Suppressor macrophage (primary cell): ENCODE measurements around the gene DMAP1.
A peak's percentile ranks its signal among the peaks of the same experiment; 100 is the strongest.

Source experiments
- DNase-seq, 4 experiments: peaks; one replicate each; pipeline ENCODE4 v3.0.0-alpha.2; 2020 to 2022

Gene DMAP1

DNA sequence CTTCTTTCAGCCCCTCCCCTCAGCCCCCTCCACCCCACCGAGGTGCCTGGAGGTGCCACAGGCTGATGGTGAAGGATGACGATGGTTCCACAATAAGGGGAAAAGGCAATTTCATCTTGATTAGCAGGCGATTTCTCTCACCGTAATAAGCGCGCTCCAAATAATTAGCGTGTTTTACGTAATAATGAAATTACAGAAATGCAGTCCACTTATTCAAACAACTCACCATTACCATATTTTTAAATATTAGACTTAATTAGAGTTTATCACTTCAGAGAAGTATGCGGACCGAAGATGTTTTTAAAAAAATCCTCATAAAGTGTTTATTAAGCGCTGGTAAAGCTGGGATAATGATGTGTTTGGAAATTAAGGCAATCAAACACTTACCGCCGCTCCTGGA, 14.9 kb downstream of the DMAP1 start:
- no peak for DNase-seq

DNA sequence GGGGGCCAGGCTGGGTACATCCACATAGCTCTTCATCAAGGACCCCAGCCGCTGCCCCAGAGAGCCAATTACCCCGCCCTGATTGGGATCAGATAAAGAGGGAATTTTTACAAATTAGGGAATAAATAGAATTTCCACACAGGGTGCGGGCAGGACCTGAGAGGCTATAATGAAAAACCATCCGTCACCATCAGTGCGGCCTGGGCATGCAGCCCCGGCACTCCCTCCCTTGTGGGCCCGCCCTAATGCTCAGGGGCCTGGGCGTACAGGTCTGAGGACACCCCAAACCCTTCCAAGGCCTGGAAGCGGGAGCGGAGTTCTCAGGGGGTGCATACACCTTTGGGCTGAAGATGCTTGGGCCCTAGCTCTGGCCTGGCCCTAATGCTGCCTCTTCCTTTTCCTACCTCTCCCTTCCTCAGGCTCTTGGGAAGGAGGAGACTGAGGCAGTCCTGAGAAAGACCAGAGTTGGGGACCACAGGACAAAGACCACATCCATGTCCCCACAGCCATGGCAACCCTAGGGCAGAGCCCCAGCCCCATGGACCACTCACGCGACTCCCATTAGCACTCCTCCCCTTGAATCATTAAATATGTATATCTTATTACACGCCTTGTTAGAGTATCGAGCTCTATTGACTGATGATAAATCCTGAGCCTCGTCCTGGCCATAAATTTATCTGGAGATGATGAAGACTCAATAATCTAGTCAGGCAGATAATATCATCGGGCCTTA, 16.3 kb downstream of the DMAP1 start:
- DNase-seq = no peak

DNA sequence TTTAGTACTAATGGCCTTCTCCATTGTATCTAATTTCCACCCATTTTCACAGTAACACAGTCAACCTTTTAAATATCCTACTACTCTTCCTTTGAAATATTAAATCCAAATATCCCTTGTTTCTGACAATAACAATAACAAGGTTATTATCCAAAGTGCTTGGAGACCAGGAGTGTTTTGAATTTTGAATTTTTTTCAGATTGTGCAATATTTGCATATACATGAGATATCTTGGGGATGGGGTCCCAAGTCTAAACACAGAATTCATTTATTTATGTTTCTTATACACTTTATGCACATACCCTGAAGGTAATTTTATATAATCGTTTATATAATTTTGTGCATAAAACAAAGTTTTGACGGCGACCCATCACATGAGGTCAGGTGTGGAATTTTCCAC, 17.5 kb downstream of the DMAP1 start:
- no peak for DNase-seq

DNA sequence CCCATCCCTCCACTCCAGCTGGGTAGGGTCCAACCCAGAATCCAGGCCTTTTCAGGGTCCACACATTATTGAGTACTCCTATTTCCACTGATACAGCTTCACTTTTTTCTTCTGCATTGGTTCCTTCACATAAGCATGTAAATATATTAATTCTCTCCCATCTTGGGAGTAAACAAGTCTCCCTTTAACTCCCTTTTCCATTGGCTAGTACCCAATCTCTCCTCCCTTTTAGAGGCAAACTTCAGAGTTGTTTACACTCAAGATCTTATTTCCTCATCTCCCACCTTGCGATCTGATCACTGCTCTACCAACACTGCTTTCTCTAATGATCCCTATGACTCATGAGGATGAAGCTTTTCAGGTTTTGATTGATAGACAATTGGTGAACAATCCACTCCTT, 20.3 kb downstream of the DMAP1 start:
- no peak for DNase-seq

DNA sequence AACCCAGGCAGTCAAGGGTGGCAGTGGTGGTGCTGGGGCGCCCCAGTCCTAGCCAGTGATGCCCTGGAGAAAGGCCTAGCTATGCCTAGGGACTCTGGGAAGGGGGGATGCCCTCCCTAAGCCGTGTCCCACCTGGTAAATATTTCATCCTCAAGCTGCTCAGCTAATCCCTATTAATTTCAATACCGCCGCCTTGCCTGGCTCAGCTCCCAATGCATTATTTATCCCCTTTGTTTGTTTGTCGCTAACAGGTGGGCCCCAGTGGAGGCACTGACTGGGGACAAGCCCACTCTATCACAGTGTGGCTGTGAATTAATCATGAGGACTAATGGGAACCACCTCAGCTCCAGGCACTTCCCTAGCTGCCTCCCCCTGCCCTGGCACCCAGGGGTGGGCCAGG, 22.5 kb downstream of the DMAP1 start:
- no peak for DNase-seq

DNA sequence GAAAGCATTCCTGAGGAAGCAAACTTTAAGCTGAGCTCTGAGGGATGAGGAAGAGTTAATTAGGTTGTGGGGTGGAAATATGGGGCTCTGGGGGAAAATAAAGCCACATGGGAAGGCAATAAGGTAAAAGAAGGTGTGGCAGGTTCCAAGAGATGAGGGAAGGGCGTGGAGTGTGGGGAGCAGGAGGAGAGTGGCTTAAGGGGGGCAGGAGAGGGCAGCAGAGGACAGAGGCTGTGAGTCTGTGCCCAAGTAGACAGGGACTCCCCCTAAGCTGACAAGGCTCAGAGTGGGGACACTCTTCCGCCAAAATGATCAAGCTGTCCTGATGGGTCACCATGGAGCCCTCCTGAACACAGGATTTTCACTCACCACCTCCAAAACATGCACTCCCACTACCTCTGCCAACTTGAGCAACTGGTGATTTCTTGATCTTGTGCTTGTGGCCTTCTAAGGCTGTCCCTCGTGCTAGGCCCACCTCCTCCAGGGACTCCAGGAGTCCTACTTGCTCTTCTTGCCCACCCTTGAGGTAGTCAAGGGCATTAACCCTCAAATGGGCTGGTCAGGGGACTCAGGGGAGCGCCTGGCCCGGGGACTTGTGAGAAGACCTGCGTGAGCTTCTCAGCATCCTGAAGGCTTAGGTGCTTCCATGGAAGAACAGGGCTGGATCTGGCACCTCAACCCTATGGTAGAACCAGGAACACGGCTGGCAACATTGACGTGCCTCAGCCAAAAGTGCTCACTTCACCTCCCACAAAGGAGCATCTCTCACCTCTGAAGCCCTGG, 23.4 kb downstream of the DMAP1 start:
- no peak for DNase-seq

DNA sequence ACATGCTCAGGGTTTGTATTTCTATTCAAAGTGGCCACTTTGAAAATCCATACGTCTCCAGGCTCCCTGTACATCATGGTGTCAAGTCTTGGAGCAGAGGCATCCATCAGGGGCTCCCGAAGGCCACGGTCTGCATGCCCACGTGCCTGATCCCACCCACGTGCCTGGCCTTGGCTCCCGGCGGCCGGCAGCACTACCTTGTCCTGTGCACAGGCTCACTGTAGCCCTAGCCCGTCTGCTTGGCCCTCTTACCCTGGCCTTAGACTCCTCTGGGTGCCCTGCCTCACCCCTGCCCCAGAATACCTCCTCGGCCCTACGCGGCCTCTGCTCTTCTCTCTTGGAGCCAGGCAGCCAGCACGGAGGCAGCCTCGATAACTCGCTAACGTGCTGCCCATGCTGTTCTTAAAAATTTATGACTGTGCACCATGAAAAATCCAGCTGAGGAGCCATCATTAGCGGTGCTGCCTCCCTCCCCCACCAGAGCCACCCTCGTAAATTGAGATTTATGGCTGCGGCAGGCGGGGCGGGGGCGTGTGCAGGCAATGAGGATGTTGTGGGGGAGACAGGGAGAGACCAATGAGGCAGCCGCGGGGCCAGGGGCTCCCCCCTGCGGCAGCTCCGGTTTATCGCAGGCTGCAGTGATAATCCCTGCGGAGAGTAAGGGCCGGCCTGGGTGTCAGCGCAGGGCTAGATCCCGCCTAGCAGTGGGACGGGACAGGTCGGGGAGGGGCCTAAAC, 24.6 kb downstream of the DMAP1 start:
- DNase-seq = peak; percentile 66 to 85 (median 72)

DNA sequence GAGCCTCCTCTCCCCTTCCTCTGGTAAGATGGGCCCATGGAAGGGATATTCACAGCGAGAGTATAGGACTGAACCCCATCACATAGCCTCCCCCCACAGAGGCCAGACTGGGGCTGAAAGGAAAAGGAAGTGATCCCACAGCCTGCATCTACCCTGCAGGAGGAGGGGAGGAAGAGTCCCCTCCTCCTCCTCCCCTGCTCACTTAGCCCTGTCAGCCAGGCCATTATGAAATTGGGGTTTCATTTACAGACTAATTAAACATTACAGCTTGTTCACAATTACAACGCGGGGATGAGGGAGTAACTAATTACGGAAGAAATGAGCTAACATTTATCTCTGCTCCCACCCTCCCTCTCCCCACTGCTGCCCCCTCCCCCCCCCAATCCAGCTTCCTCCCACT, 25.4 kb downstream of the DMAP1 start:
- DNase-seq = no peak

DNA sequence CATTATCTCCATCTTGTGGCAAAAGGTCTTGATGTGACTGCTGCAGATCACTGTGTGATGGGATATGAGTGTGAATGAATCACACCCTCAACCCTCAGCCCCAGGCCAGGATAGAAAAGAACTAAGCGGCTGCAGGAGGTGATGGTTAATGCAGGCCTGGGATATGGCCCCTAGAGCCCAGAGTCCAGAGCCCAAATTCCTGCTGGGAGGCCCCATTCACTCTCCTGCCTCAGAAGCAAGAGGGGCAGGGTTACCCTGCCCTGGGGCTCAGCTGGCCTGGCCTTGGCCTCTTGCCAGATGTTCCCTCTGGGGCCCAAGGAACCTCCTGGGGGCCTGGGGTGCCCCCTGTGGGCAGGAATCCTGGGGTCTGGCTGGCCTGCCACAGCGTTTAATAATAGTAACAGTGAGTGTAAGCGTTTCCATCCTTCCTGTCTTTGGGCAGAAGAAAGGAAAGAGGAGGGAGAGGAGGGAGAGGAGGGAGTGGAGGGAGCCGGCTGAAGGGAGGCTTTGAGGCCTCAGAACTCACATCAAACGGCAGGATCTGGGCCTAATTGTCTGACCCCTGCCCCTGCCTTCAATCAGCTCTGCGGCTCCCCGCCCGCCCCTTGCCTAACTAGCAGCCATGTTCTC, 26.2 kb downstream of the DMAP1 start:
- DNase-seq = no peak

DNA sequence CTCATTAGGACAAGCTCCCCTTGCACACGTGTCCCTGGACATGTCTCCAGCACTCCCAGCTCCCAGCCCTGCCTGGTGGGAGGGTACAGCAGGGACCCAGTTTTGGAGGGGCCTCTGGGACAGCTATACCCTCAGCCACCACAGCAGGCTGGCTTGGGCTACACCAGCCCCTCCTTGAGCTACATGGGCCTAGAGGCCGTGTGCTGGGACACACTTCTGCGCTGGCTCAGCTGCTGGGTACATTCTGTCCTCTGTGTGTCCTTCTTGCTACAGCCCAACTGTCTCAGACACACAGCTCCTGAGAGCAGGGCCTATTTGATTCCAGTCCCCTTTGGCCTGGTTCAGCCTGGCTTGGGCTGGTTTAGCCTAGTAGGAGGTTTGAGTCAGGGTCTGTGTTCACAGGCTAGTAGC, 26.7 kb downstream of the DMAP1 start:
- no peak for DNase-seq

DNA sequence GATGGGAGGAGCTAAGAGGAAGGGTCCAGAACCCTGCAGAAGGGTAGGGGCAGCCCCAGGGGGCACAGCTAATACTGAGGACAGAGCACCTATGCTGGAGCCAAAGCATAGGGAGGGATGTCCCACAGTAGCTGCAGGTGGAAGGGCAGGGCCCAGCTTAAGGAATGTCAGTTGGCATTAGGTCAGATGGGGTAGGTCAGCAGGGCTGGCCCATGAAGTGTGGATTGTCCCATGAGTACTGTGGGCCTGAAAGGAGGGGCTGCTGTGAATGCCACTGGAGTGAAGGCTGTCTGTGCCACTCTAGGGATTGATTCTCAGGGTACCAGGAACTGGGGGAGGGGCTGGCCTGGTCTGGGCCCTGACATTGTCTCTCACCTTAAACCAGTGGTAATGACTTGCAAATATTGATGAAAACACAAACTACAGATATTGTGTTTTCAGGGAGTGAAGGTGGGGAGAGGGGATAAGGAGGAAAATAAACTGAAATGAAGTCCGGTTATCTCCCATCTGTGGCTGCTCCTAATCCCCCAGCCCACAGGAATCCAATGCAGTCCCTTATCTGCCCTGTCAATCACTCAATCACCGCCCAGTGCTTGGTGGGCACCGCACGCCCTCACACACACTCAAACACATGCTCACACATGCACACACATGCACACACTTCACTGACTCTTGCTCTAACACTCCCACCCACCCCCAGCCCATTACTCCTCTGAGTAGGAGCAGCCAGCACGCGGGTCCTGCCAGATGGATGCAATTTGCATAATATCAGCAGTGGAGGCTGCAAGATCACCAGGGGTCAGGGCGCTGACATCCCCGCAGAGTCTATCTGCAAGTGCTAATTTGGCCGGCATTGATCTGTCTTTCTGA, 27.8 kb downstream of the DMAP1 start:
- no peak for DNase-seq

DNA sequence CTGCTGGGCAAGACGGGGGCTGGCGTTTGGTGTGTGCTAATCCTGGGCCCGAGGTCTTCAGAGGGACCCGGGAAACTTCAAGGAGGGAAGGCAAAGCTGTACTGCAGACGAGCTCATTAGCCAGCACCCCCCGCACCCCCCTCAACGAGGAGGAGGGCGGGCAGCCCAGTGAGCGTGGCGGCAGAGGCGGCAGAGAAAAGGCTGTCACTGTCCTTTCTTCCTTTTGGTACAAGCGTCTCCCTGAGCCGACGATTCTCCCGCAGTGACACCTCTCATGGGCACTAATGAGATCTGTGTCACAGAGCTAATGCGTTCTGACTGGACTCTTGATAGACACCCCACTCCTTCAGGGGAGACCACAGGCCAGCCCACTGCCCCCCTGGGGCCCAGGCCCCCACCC, 29.5 kb downstream of the DMAP1 start:
- no peak for DNase-seq

DNA sequence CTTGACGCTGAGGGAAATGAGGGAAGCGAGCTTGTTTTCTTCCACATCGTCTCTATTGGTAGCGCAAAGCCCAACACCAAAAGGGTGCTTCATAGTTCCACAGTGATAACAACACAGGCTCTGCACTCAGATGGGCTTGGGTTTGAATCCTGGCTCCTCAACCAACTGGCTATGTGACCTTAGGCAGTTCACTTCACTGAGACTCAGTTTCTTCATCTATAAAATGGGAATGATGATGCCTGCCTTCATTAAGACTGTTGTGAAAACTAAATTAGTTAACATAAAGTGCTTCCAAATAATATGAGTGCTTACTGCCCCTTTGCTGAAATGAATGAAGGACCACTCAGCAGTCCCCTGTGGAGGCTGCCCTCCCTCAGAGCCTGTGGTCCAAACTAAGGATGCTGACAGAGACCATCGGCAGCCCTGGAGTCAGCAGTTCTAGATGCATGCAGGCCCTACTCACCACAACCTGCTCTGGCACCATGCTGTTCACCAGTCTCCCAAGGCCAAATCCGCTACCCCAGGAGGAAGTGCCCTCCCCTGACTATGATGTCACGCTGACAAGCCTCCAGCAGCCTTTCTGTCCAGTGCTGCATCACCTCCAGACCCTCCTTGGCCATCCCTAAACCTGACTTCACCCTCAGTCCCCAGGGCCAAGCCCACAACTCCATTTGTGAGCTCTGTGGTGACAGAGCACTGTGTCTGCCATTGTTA, 30.7 kb downstream of the DMAP1 start:
- DNase-seq = peak in 2 of 4 experiments; percentile 10 to 17

DNA sequence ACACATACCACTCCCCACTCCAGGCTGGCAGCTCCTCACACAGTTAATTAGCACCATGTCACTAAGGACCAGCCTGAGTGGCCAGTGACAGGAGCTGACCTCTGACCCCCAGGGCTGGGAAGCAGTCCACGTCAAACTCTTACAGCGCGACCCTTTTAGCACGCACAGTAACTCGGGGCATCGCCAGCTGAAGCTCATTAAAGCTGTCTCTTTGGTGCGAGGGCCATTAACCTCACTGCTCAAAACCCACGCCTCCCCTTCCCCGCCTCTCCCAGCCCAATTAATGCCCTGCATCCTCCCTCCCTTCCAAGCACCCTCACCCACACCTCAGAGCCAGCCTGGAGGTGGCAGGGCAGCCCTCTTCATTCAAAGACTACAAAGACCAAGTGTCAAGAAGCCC, 31.7 kb downstream of the DMAP1 start:
- DNase-seq = no peak

DNA sequence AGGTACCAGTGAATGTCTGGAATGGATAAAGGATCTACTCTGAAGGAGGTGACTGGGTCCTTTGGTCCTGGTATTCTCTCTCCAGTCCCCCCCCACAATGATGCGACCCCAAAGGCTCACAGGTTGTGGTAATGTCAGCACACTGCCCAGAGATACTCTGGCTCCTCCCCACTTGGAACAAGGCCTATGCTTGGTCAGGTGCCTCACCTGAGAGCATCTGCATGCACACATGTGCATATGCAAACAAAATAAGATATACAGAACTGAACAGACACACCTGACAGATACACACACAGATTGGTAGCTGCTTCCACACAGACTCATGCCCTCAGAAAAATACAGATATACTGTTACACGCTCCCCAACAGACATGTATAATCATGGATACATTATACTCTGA, 33.5 kb downstream of the DMAP1 start:
- DNase-seq = no peak

DNA sequence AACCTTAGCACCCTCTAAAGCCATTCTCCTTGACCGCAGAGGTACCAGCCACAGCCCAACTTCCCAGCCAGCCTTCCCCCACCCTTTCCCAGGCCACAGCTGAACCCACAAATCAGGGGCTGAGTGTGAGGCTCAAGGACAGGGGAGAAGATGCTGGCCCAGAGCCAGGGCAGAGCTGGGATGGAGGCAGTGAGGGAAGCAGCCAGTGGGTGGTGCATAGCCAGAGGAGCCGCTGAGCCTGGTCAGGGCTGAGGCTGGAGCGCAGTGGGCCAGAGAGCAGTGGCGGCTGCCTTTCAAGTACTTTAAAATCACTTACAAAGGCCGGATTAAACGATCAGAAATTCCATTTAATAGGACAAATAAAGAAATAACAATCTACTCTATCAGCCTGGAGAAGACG, 36.3 kb downstream of the DMAP1 start:
- no peak for DNase-seq

DNA sequence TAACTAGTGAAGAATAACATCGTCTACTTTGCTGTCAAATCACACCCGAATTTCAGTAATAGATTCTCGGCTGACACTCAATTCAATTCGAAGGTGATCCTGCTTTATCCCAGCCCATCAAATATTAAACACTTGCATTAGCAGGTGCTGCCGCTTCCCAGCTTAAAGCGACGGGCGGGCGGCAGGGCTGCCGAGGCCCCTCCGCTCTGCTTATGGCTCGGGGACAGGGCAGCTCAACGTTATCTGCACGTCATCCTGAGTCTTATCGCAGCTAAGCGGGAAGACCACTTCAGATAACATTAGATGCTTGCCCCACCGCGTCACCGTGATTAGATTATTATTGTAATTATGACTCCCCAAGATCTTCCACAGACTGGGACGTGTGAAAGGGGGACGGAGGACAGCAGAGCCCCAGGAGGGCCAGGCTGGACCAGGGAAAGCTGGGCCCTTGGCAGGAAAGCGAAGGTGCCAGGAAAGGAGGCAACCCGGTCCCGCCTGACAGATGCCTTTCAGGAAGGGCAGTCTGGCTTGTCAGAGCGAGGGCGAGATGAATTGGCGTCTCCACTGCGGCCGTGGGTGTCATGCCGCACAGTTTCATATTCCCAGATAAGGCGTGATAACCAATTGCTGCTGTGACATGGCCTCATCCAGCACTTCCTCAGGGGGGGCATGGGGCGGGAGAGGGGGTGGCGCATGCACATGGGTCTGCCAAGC, 37.0 kb downstream of the DMAP1 start:
- DNase-seq = no peak

DNA sequence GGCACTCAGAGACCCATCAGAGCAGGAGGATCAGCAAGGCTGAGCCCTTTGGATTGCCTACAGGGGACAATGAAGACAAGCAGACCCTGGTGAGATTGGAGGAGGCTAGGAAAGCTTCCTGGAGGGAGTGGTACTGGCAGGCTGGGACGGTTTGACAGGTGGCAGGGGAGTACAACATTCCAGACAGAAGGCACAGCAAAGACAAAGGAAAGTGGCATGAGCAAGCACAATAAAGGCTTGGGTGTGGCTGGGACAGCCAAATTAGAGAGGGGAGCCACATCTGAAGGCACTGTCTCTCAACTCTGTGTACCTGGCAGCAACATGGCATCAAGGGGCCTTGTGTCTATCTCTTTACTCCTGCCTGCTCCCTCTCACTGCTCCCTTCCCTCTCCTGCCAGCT, 38.2 kb downstream of the DMAP1 start:
- no peak for DNase-seq

DNA sequence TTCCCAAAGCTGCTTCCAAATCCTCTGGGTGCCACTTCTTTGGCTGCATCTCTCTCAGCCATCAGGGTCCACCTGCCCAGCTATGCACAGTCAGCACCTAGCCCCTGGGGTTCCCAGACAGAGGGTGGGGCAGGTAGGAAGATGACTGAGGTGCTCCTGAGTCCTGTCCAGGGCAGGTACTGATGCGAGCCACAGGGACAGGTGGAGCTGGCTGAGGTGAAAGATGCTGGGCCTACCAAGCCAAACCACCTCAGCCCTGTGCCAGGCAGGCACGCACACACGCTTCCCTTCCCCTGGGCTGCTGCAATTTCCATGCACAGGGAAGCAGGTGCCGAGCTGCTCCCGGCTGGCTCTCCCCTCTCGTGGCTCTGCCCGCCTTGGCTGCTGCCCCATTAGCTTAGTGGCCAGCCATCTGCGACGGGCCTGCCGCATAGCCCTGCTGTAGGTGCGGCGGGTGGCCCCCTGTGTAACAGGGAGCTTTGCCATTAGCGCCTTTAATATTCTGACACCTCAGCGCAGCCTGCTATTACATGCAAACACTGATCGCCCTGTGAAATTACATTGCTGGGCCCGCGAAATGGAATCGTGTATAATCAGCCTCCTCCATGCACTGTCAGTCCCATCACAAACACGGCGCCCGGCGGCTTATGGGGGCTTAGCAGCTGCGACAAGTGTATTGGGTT, 38.9 kb downstream of the DMAP1 start:
- no peak for DNase-seq

DNA sequence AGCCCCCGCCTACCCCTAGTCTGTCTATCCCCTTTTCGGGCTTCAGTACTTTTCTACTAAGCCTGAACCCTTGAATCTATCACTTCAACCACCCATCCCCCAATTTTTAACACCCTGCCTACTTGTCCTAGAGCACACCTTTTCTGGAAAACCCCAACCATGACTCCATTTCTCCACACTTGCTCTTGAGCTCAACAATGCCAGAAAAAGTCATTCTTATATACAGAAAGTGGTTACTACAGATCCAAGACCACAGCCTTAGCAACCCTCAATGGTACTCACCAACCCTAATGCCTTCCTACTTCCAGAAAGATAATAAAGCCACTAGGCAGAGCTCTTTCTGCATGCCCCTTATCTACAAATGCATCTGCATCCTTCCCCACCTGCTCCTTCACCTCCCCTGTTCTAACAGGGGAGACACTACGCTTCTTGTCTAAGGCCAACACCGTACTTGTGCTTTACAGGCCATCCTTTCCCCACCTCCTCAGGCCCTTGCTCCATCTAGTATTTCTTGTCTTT, 41.2 kb downstream of the DMAP1 start:
- DNase-seq = no peak
